K562 (cell line): ENCODE measurements around the gene CTDNEP1. TPM values are rescaled to one million over a fixed set of nuclear protein-coding genes. Genes with fewer than 3 reads are reported as not detected.

ENCODE experiments used
- ZBTB40 ChIP-seq, 2 experiments: fragments of 450-650 bp in 1 of 2; sonication (generic) in 1 of 2; formaldehyde crosslinking in 1 of 2; IDR thresholded peaks; 2 replicates each; pipeline versions ENCODE4 v1.7.1 to v1.9.0; 2016 to 2022; ENCODE audit warnings: inconsistent platforms in 1 of 2, mild to moderate bottlenecking in 1 of 2, missing genetic modification reagents in 1 of 2
- polyA plus RNA-seq, 8 experiments: library from polyadenylated mRNA; depleted of rRNA in 4 of 8; stranded (reverse) in 5 of 8; unstranded in 3 of 8; fragments of >200 nt; fragmentation: Nextera tagmentation in 2 of 8; fragmentation: Illumina TruSeq in 1 of 8; extraction: Ambion mirVana in 2 of 8; extraction: Trizol in 1 of 8; gene quantifications; 2 replicates each; pipeline versions ENCODE4 v1.2.1 to v1.2.3, GENCODE V29; 2011 to 2014; ENCODE audit warnings: inconsistent platforms in 1 of 8, missing spikeins in 1 of 8
- total RNA-seq, 7 experiments: library from RNA; depleted of rRNA in 6 of 7; stranded (reverse); fragments of >200 nt in 6 of 7; fragmentation: Illumina TruSeq in 2 of 7; extraction: Trizol in 2 of 7; gene quantifications; 2 replicates each; pipeline versions ENCODE4 v1.2.1 to v1.2.3, GENCODE V29; 2011 to 2021; ENCODE audit warnings: low replicate concordance in 1 of 7

Gene CTDNEP1
- total and polyA plus RNA-seq, 9 of the 15 experiments (the other 6 are each of a cell fraction or from before 2014, with no cell fraction given) = 10.7 to 150 (median 28.5) TPM

GRCh38 chr17:7251661-7252175 lies at the start of gene CTDNEP1 (continued):
- TF ChIP-seq ZBTB40 (IDR thresholded peaks at IDR 0.05) = peak; percentile 94
- TF ChIP-seq ZBTB40 (CRISPR knock-in tag; IDR thresholded peaks at IDR 0.05) = no peak
